OCI-LY7 (cell line): ENCODE results near the gene MPZL3. TPM values are rescaled to one million over a fixed set of nuclear protein-coding genes. Genes with fewer than 3 reads are reported as not detected.
"Not testable (repeated sequence)": the region's sequence is repeated elsewhere in the genome, so short reads cannot be mapped to it uniquely, and the experiment has no call there.

Source experiments
- BruUV-seq: library from RNA; stranded (reverse); fragments of 400-500 nt; replicated peaks from 2 replicates; lab custom pipeline; 2021; lab: Mats Ljungman, UMichigan
- CTCF ChIA-PET: fragments of 300-600 bp; sonication (Branson Sonifier 250); formaldehyde crosslinking; loops from one replicate; lab custom pipeline; 2022; ENCODE audit warnings: antibody characterized with exemption; ENCODE audit not compliant: unreplicated experiment; lab: Charles Lee
- POLR2A ChIA-PET: fragments of 300-600 bp; sonication (Branson Sonifier 250); formaldehyde crosslinking; loops from one replicate; lab custom pipeline; 2022; ENCODE audit warnings: antibody characterized with exemption; lab: Charles Lee
- DNase-seq: peaks from one replicate; pipeline ENCODE4 v3.0.0-alpha.2; 2015; ENCODE audit warnings: low spot score
- H2AFZ ChIP-seq: fragments of 200-600 bp; sonication (generic), shearing (Covaris generic); 2 replicates; pipeline ENCODE4 v1.6.1; 2014; ENCODE audit warnings: mild to moderate bottlenecking, antibody characterized with exemption, low read length, moderate library complexity
- H3K27ac ChIP-seq: fragments of 200-600 bp; sonication (generic); 2 replicates; pipeline ENCODE4 v1.5.1; 2014; ENCODE audit warnings: mixed run types, low read depth, mild to moderate bottlenecking, moderate library complexity, low read length, inconsistent platforms; ENCODE audit not compliant: poor library complexity, severe bottlenecking
- H3K36me3 ChIP-seq: fragments of 200-600 bp; sonication (generic); 2 replicates; pipeline ENCODE4 v1.6.1; 2014; ENCODE audit warnings: mild to moderate bottlenecking, antibody characterized with exemption, low read length, moderate library complexity, mixed read lengths; ENCODE audit not compliant: insufficient read depth
- H3K4me1 ChIP-seq: fragments of 200-600 bp; sonication (generic); 2 replicates; pipeline ENCODE4 v1.5.1; 2014; ENCODE audit warnings: mild to moderate bottlenecking, low read length; ENCODE audit not compliant: insufficient read depth, poor library complexity, severe bottlenecking
- H3K4me2 ChIP-seq: fragments of 200-600 bp; sonication (generic); 2 replicates; pipeline ENCODE4 v1.6.1; 2014; ENCODE audit warnings: mild to moderate bottlenecking, low read length
- H3K4me3 ChIP-seq: fragments of 200-600 bp; sonication (generic); 2 replicates; pipeline ENCODE4 v1.5.1; 2014; ENCODE audit warnings: mild to moderate bottlenecking, low read depth, low read length; ENCODE audit not compliant: poor library complexity, severe bottlenecking
- H3K79me2 ChIP-seq: fragments of 200-600 bp; sonication (generic); 2 replicates; pipeline ENCODE4 v1.6.1; 2016; ENCODE audit warnings: low read depth, mild to moderate bottlenecking, low read length, moderate library complexity, mixed read lengths; ENCODE audit not compliant: insufficient read depth
- H3K9me2 ChIP-seq: fragments of 200-600 bp; sonication (generic); 2 replicates; pipeline ENCODE4 v1.6.1; 2016; ENCODE audit warnings: mild to moderate bottlenecking, low read length, mixed read lengths; ENCODE audit not compliant: insufficient read depth
- H3K9me3 ChIP-seq: fragments of 200-600 bp; sonication (generic); 2 replicates; pipeline ENCODE4 v1.6.1; 2014; ENCODE audit warnings: mild to moderate bottlenecking, mixed run types, low read length, mixed read lengths
- H4K20me1 ChIP-seq: fragments of 200-600 bp; sonication (generic); 2 replicates; pipeline ENCODE4 v1.6.1; 2014; ENCODE audit warnings: mild to moderate bottlenecking, antibody characterized with exemption, low read length, moderate library complexity, mixed read lengths; ENCODE audit not compliant: insufficient read depth
- CTCF ChIP-seq: fragments of 200-600 bp; sonication (generic); conservative IDR thresholded peaks from 2 replicates; pipeline ENCODE4 v1.5.1; 2014; ENCODE audit warnings: mild to moderate bottlenecking, antibody characterized with exemption, low read length, moderate library complexity, mixed read lengths
- EZH2phosphoT487 ChIP-seq: fragments of 200-600 bp; sonication (generic); IDR thresholded peaks from 2 replicates; pipeline ENCODE4 v1.6.1; 2018; ENCODE audit warnings: low read depth, borderline replicate concordance, mild to moderate bottlenecking, mixed run types, antibody characterized with exemption, low read length, moderate library complexity, mixed read lengths
- intact Hi-C: fragments of 100-400 bp; cut with micrococcal nuclease; formaldehyde crosslinking; loops from one replicate; pipeline ENCODE4 v1.10.0; 2022; ENCODE audit not compliant: unreplicated experiment
- total RNA-seq, 2 experiments: library from RNA; depleted of rRNA in 1 of 2; stranded (reverse); fragments of >200 nt in 1 of 2; shearing (Covaris generic) in 1 of 2; gene quantifications; 2 replicates each; pipeline ENCODE4 v1.2.3, GENCODE V29; 2014 to 2022

Gene MPZL3
- total RNA-seq, 2 experiments from 2014 or later = 1.9 to 5.8 TPM

- Histone ChIP-seq H3K4me3 (no peak overlapping the region), H2AFZ (no peak overlapping the region), H3K4me2 (no peak overlapping the region), H4K20me1 (no peaks in the 10 kb centered on the region), H3K4me1 (no peaks in the 10 kb centered on the region), H3K79me2 (no peaks in the 10 kb centered on the region), H3K9me2 (no peaks in the 10 kb centered on the region), H3K9me3 (no peaks in the 10 kb centered on the region), H3K27ac (no peak overlapping the region), H3K36me3 (no peaks in the 10 kb centered on the region)
- CTCF ChIA-PET = no interaction called here
- no peak for DNase-seq
- POLR2A ChIA-PET = no interaction called here
- intact Hi-C loops = no loop called here
- no TSS peak for BruUV-seq
- TF ChIP-seq EZH2phosphoT487 (no peak), CTCF (no peak)
Measured at GRCh38 chr11:118186346-118187107, 65.6 kb downstream of the MPZL3 start.

DNA sequence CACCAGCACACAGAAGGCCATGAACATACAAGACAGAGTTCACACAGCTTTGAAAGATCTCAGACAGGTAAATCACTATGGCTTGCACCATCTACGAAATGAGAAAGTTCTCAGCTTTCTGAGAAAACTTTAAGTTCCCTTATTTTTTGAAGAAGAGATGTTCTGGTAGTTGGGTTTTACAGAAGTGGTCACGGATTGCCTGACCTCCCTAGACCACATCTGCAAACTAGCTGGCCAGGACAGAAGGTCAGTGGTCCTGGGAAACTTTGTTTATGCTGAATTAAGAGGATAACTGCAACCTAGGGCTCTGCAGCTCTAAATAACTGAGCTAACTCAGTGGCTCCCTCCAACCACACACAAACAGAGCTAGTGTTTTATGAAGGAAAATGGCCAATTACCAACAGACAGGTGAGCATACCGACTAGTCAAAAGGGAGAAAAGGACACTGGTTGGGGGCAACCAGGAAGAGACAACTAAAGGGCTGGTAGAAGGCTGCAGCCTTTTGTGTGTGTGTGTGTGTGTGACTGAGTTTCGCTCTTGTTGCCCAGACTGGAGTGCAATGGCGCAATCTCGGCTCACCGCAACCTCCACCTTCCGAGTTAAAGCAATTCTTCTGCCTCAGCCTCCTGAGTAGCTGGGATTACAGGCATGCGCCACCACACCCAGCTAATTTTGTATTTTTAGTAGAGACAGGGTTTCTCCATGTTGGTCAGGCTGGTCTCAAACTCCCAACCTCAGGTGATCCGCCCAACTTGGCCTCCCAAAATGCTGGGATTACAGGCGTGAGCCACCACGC is 67.2 kb downstream of the MPZL3 start:
- Histone ChIP-seq H3K9me2 (no peaks in the 10 kb centered on the region), H3K4me1 (peaks cover 9% of the 10 kb centered on the region), H3K79me2 (no peaks in the 10 kb centered on the region), H3K27ac (no peak overlapping the region), H3K4me3 (no peak overlapping the region), H3K9me3 (no peaks in the 10 kb centered on the region), H4K20me1 (no peaks in the 10 kb centered on the region), H2AFZ (no peak overlapping the region), H3K4me2 (no peak overlapping the region), H3K36me3 (no peaks in the 10 kb centered on the region)
- no peak for DNase-seq
- TF ChIP-seq CTCF (no peak), EZH2phosphoT487 (no peak)
- CTCF ChIA-PET = no interaction called here
- no TSS peak for BruUV-seq
- POLR2A ChIA-PET = interaction anchor here (0.5 kb wide), 1 partner anchor 175 kb away, joined by 3 read pairs; no protein-coding TSS in a partner anchor
- intact Hi-C loops = no loop called here

DNA sequence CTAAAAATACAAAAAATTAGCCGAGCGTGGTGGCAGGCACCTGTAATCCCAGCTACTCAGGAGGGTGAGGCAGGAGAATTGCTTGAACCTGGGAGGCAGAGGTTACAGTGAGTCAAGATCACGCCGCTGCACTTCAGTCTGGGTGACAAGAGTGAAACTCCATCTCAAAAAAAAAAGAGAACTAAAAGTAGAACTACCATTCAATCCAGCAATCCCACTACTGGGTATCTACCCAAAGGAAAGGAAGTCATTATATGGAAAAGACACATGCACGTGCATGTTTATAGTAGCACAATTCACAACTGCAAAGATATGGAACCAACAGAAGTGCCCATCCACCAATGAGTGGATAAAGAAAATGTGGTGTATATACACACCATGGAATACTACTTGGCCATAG is 68.5 kb downstream of the MPZL3 start:
- H3K4me3 ChIP-seq, H3K27ac ChIP-seq, H3K4me2 ChIP-seq, H3K36me3 ChIP-seq, H3K9me3 ChIP-seq, H2AFZ ChIP-seq, POLR2A ChIA-PET, DNase-seq, H3K79me2 ChIP-seq, BruUV-seq, H4K20me1 ChIP-seq, H3K9me2 ChIP-seq, intact Hi-C loops: not testable (repeated sequence)
- H3K4me1 ChIP-seq = peaks cover 13% of the 10 kb centered on the region
- CTCF ChIA-PET = interaction anchor here (0.7 kb wide), 1 partner anchor 13 kb away, joined by 3 read pairs; no protein-coding TSS in a partner anchor
